Prostate gland (tissue), 2 donors: ENCODE data around the gene FKRP.

ENCODE experiments used
- CTCF ChIP-seq, 4 experiments: fragments of 200-600 bp in 2 of 4; fragments of 450-650 bp in 2 of 4; sonication (generic) in 2 of 4; IDR thresholded peaks; 1 replicate in 3 of 4; 2 replicates in 1 of 4; pipeline ENCODE4 v1.5.1; 2016 to 2019; ENCODE audit warnings: antibody characterized with exemption in 4 of 4, mild to moderate bottlenecking in 2 of 4, moderate library complexity in 2 of 4
- POLR2A ChIP-seq: fragments of 450-650 bp; IDR thresholded peaks from one replicate; pipeline ENCODE4 v1.6.1; 2016; ENCODE audit warnings: antibody characterized with exemption, mild to moderate bottlenecking

GRCh38 chr19:46729696-46730095 lies 16.2 kb upstream of the FKRP start:
- TF ChIP-seq POLR2A (no peak), CTCF (IDR thresholded peaks at IDR 0.05) (no peak)
